Measurements from ENCODE around the gene APOA5.
"Not testable (repeated sequence)": the region's sequence is repeated elsewhere in the genome, so short reads cannot be mapped to it uniquely, and the experiment has no call there.

Gene APOA5

GRCh38 chr11:116791813-116792143, at the start of gene APOA5:
Gene APOA5 (minus strand): TSS chr11:116791879. CDS start chr11:116791860, 19 bp downstream.
- no peak for DNase-seq

GRCh38 chr11:116840746-116841296, 49.1 kb upstream of the APOA5 start:
- no peak for DNase-seq

- DNase-seq, result no peak
Observed at GRCh38 chr11:116840224-116840745, 48.6 kb upstream of the APOA5 start.

GRCh38 chr11:116838321-116839084, 46.8 kb upstream of the APOA5 start:
- DNase-seq, result no peak

- DNase-seq, result no peak
Observed at GRCh38 chr11:116837231-116838091, 45.8 kb upstream of the APOA5 start, which contains the start of gene APOA1. Gene APOA1 (minus strand): TSS chr11:116837622. CDS start chr11:116837387, 235 bp downstream.

- no peak for DNase-seq
Observed at GRCh38 chr11:116836632-116836991, 44.9 kb upstream of the APOA5 start.

- peak; percentile 93 for DNase-seq
Observed at GRCh38 chr11:116835791-116836631, 44.3 kb upstream of the APOA5 start.

GRCh38 chr11:116835042-116835772, 43.5 kb upstream of the APOA5 start:
- DNase-seq, result no peak

- not testable (repeated sequence) for DNase-seq
Observed at GRCh38 chr11:116834535-116835041, 42.9 kb upstream of the APOA5 start.

- DNase-seq, result no peak
Observed at GRCh38 chr11:116833816-116834534, 42.3 kb upstream of the APOA5 start.

- no peak for DNase-seq
Observed at GRCh38 chr11:116833491-116833815, 41.8 kb upstream of the APOA5 start.

- DNase-seq, result no peak
Observed at GRCh38 chr11:116832350-116833290, 40.9 kb upstream of the APOA5 start.

- no peak for DNase-seq
Observed at GRCh38 chr11:116831790-116832349, 40.2 kb upstream of the APOA5 start.

- DNase-seq, result no peak
Observed at GRCh38 chr11:116830184-116830912, 38.7 kb upstream of the APOA5 start.

- peak; percentile 22 for DNase-seq
Observed at GRCh38 chr11:116829525-116830183, 38.0 kb upstream of the APOA5 start, which contains the start of gene APOC3. Gene APOC3 (plus strand): TSS chr11:116829907. CDS start chr11:116830583, 676 bp downstream.

GRCh38 chr11:116828632-116829524, 37.2 kb upstream of the APOA5 start:
- DNase-seq, result no peak

- DNase-seq, result no peak
Observed at GRCh38 chr11:116827461-116827860, 35.8 kb upstream of the APOA5 start.

All from NCI-H226 (cell line).